AG09319 (cell line): Measurements from ENCODE around the gene PLCL1.

Experiments
- DNase-seq: peaks from one replicate; pipeline ENCODE4 v3.0.0-alpha.2; 2010; ENCODE audit warnings: low read depth; ENCODE audit errors: extremely low read depth
- CTCF ChIP-seq: IDR thresholded peaks from 2 replicates; pipeline ENCODE4 v1.5.1; 2011; ENCODE audit warnings: low read depth, mild to moderate bottlenecking, inconsistent platforms, low read length, moderate library complexity

The PLCL1 gene

GRCh38 chr2:197857476-197858107 is 53.2 kb downstream of the PLCL1 start:
- TF ChIP-seq CTCF: no peak
- DNase-seq: no peak

GRCh38 chr2:197858607-197859140 is 54.3 kb downstream of the PLCL1 start:
- no peak for TF ChIP-seq CTCF
- DNase-seq: no peak

GRCh38 chr2:197862246-197862955 is 58.0 kb downstream of the PLCL1 start:
- TF ChIP-seq CTCF: no peak
- no peak for DNase-seq

- no peak for DNase-seq
- no peak for TF ChIP-seq CTCF
Measured at GRCh38 chr2:197863744-197864143, 59.4 kb downstream of the PLCL1 start.

GRCh38 chr2:197866455-197866854 is 62.1 kb downstream of the PLCL1 start:
- no peak for TF ChIP-seq CTCF
- no peak for DNase-seq

GRCh38 chr2:197867033-197867432 is 62.6 kb downstream of the PLCL1 start:
- DNase-seq: no peak
- no peak for TF ChIP-seq CTCF

GRCh38 chr2:197867624-197868023 is 63.2 kb downstream of the PLCL1 start:
- DNase-seq: no peak
- no peak for TF ChIP-seq CTCF
